GM12878 (cell line): Measurements from ENCODE around the gene CTSD. TPM values are rescaled to one million over a fixed set of nuclear protein-coding genes. Genes with fewer than 3 reads are reported as not detected.

Source experiments
- ATAC-seq: fragments of 200-7000 bp; cut with Tn5 transposase; 3 replicates; pipeline ENCODE4 v1.9.1; 2020; ENCODE audit warnings: mild to moderate bottlenecking, moderate library complexity
- BruUV-seq: library from RNA; stranded (reverse); fragments of 400-500 nt; replicated peaks from 2 replicates; lab custom pipeline; 2021; lab: Mats Ljungman, UMichigan
- CTCF ChIA-PET: fragments of 300-600 bp; sonication (Branson Sonifier 250); formaldehyde crosslinking; extraction: SDS; loops from one replicate; lab custom pipeline; 2021; ENCODE audit warnings: inconsistent platforms; lab: Yijun Ruan, JAX
- POLR2A ChIA-PET: fragments of 350-600 bp; formaldehyde crosslinking; extraction: SDS; loops from one replicate; lab custom pipeline; 2021; ENCODE audit warnings: inconsistent platforms; lab: Charles Lee
- RAD21 ChIA-PET: fragments of 300-600 bp; sonication (Branson Sonifier 250); formaldehyde crosslinking; loops from one replicate; lab custom pipeline; 2023; ENCODE audit warnings: antibody characterized with exemption; ENCODE audit not compliant: unreplicated experiment; lab: Charles Lee
- SMC1A ChIA-PET: fragments of 300-600 bp; sonication (Branson Sonifier 250); formaldehyde crosslinking; loops from one replicate; lab custom pipeline; 2023; ENCODE audit not compliant: unreplicated experiment, uncharacterized antibody; lab: Charles Lee
- DNase-seq: peaks from one replicate; pipeline ENCODE4 v3.0.0-alpha.2; 2011; ENCODE audit warnings: low read depth, low spot score
- FAIRE-seq: peaks from 3 replicates; lab custom pipeline; 2011; peaks lifted over from hg19 to GRCh38; lab: Jason Lieb, UNC
- H2AFZ ChIP-seq: 2 replicates; pipeline ENCODE4 v1.6.0; 2011; ENCODE audit warnings: low read depth, low read length, control low read depth; ENCODE audit not compliant: control insufficient read depth
- H3K27ac ChIP-seq: 2 replicates; pipeline ENCODE4 v1.5.1; 2011; ENCODE audit warnings: control low read depth; ENCODE audit not compliant: control insufficient read depth, insufficient read depth
- H3K27me3 ChIP-seq, 2 experiments: replicated peaks in 1 of 2; 2 replicates each; pipeline versions ENCODE4 v1.6.0 to v1.6.1; 2011; ENCODE audit warnings: low read length in 1 of 2; ENCODE audit not compliant: control insufficient read depth in 2 of 2, insufficient read depth in 2 of 2
- H3K36me3 ChIP-seq, 2 experiments: 2 replicates each; pipeline ENCODE4 v1.5.1; 2011; ENCODE audit warnings: low read length in 1 of 2; ENCODE audit not compliant: control insufficient read depth in 2 of 2, insufficient read depth in 2 of 2
- H3K4me1 ChIP-seq: 2 replicates; pipeline ENCODE4 v1.6.1; 2011; ENCODE audit warnings: mild to moderate bottlenecking, low read length, moderate library complexity, mixed read lengths; ENCODE audit not compliant: control insufficient read depth, insufficient read depth
- H3K4me2 ChIP-seq: 2 replicates; pipeline ENCODE4 v1.6.0; 2011; ENCODE audit warnings: control low read depth; ENCODE audit not compliant: control insufficient read depth, insufficient read depth
- H3K4me3 ChIP-seq: fragments of 200-600 bp; sonication (generic); 2 replicates; pipeline ENCODE4 v1.5.1; 2016
- H3K79me2 ChIP-seq: 2 replicates; pipeline ENCODE4 v1.6.0; 2011; ENCODE audit warnings: low read length; ENCODE audit not compliant: control insufficient read depth, insufficient read depth
- H3K9ac ChIP-seq: 2 replicates; pipeline ENCODE4 v1.8.0; 2011; ENCODE audit warnings: low read length, control low read depth, mixed read lengths; ENCODE audit not compliant: control insufficient read depth, insufficient read depth
- H3K9me3 ChIP-seq: replicated peaks from 3 replicates; pipeline ENCODE4 v1.5.1; 2011; ENCODE audit warnings: mild to moderate bottlenecking, low read length; ENCODE audit not compliant: control insufficient read depth, insufficient read depth
- H4K20me1 ChIP-seq: 2 replicates; pipeline ENCODE4 v1.6.0; 2011; ENCODE audit not compliant: control insufficient read depth, insufficient read depth
- ATF2 ChIP-seq: IDR thresholded peaks from 2 replicates; pipeline ENCODE4 v1.6.1; 2012; ENCODE audit warnings: low read length, inconsistent platforms
- CBX3 ChIP-seq: fragments of 200-600 bp; sonication (generic); IDR thresholded peaks from 2 replicates; pipeline ENCODE4 v1.6.1; 2016; ENCODE audit warnings: low read depth, borderline replicate concordance
- CHD1 ChIP-seq: IDR thresholded peaks from 2 replicates; pipeline ENCODE4 v1.6.1; 2012; ENCODE audit warnings: low read depth, low read length, improper control_type of control experiment
- GABPA ChIP-seq: IDR thresholded peaks from 2 replicates; pipeline ENCODE4 v1.6.1; 2014; ENCODE audit warnings: antibody characterized with exemption, low read depth, mild to moderate bottlenecking, inconsistent platforms
- HDGF ChIP-seq: fragments of 450-650 bp; IDR thresholded peaks from 2 replicates; pipeline ENCODE4 v1.6.1; 2016; ENCODE audit warnings: antibody characterized with exemption
- JUNB ChIP-seq: IDR thresholded peaks from 2 replicates; pipeline ENCODE4 v1.6.1; 2016; ENCODE audit warnings: antibody characterized with exemption, mild to moderate bottlenecking
- MLLT1 ChIP-seq: fragments of 450-650 bp; IDR thresholded peaks from 2 replicates; pipeline ENCODE4 v1.6.1; 2016; ENCODE audit warnings: mild to moderate bottlenecking
- MTA2 ChIP-seq: fragments of 450-650 bp; IDR thresholded peaks from 2 replicates; pipeline ENCODE4 v1.6.1; 2016; ENCODE audit warnings: low read depth, mild to moderate bottlenecking, moderate library complexity
- MTA3 ChIP-seq: IDR thresholded peaks from 2 replicates; pipeline ENCODE4 v1.6.1; 2012; ENCODE audit warnings: low read length, inconsistent platforms, borderline replicate concordance
- PKNOX1 ChIP-seq: fragments of 450-650 bp; IDR thresholded peaks from 2 replicates; pipeline ENCODE4 v1.6.1; 2016; ENCODE audit warnings: mild to moderate bottlenecking
- RBBP5 ChIP-seq: fragments of 200-600 bp; sonication (generic); conservative IDR thresholded peaks from 2 replicates; pipeline ENCODE4 v1.6.1; 2016
- STAT3 ChIP-seq: IDR thresholded peaks from 2 replicates; pipeline ENCODE4 v1.6.1; 2011; ENCODE audit warnings: low read depth, low read length, improper control_type of control experiment
- WRNIP1 ChIP-seq: IDR thresholded peaks from 2 replicates; pipeline ENCODE4 v1.6.1; 2011; ENCODE audit warnings: low read depth, low read length, improper control_type of control experiment, borderline replicate concordance
- ZNF622 ChIP-seq: fragments of 450-650 bp; IDR thresholded peaks from 2 replicates; pipeline ENCODE4 v1.6.1; 2017; ENCODE audit warnings: mild to moderate bottlenecking, inconsistent platforms
- WGBS: methylation state at CpG from one replicate; pipeline ENCODE4 v1.1.6; 2016; ENCODE audit warnings: low lambda C conversion rate; ENCODE audit not compliant: insufficient replicate concordance, insufficient coverage; ENCODE audit errors: missing lambda C conversion rate; 5-methylcytosine and 5-hydroxymethylcytosine counted together
- in situ Hi-C: fragments of 300-500 bp; cut with MboI; formaldehyde crosslinking; loops from 9 replicates; pipeline ENCODE4 v1.14.3; 2018; ENCODE audit warnings: mixed read lengths
- intact Hi-C: fragments of 100-400 bp; cut with micrococcal nuclease; formaldehyde crosslinking; loops from one replicate; pipeline ENCODE4 v1.14.2; 2022; ENCODE audit not compliant: unreplicated experiment
- polyA plus RNA-seq, 11 experiments: library from polyadenylated mRNA; depleted of rRNA in 4 of 11; unstranded in 6 of 11; stranded (reverse) in 5 of 11; fragments of >200 nt; fragmentation: Nextera tagmentation in 4 of 11; fragmentation: Illumina TruSeq in 1 of 11; extraction: Ambion mirVana in 4 of 11; extraction: Trizol in 1 of 11; gene quantifications; 1 replicate in 1 of 11; 2 replicates in 10 of 11; pipeline versions ENCODE4 v1.2.1 to v1.2.3, GENCODE V29; 2011 to 2016; ENCODE audit warnings: inconsistent platforms in 2 of 11, missing spikeins in 2 of 11, low read depth in 1 of 11
- total RNA-seq, 4 experiments: library from RNA; depleted of rRNA in 3 of 4; stranded (reverse); fragments of >200 nt in 3 of 4; fragmentation: Illumina TruSeq in 1 of 4; extraction: Trizol in 1 of 4; gene quantifications; 2 replicates each; pipeline versions ENCODE4 v1.2.1 to v1.2.3, GENCODE V29; 2013 to 2021

Gene CTSD
- total and polyA plus RNA-seq, 10 of the 15 experiments (the other 5 are each of a cell fraction or from before 2014, with no cell fraction given): 0.42 to 54.6 (median 25.0) TPM

GRCh38 chr11:1776944-1777715 lies 13.4 kb upstream of the CTSD start:
- ChIA-PET RAD21 (no interaction called here), POLR2A (no interaction called here), SMC1A (no interaction called here), CTCF (interaction anchor here (0.6 kb wide), 1 partner anchor 454 kb away, joined by 3 read pairs; no protein-coding TSS in a partner anchor)
- H3K9ac ChIP-seq: no peak overlapping the region
- no peak overlapping the region for H2AFZ ChIP-seq
- 15% methylated on average over 5 of the region's 5 CpGs for WGBS
- peaks cover 4% of the 10 kb centered on the region; the same call in 1 of the 2 replicates for H3K4me1 ChIP-seq
- no peak for FAIRE-seq
- H3K79me2 ChIP-seq: no peaks in the 10 kb centered on the region
- H3K9me3 ChIP-seq: no peaks in the 10 kb centered on the region
- no peaks in the 10 kb centered on the region for H3K27me3 ChIP-seq
- no peaks in the 10 kb centered on the region for H4K20me1 ChIP-seq
- no peak for ATAC-seq
- TF ChIP-seq ZNF622 (no peak), GABPA (no peak), JUNB (no peak), MTA2 (no peak), MTA3 (no peak), CHD1 (no peak), RBBP5 (no peak), MLLT1 (no peak), ATF2 (no peak), STAT3 (no peak), HDGF (no peak), CBX3 (no peak), PKNOX1 (no peak), WRNIP1 (no peak)
- in situ Hi-C loops: no loop called here
- no peak overlapping the region for H3K4me2 ChIP-seq
- H3K4me3 ChIP-seq: no peak overlapping the region
- no TSS peak for BruUV-seq
- intact Hi-C loops: no loop called here
- H3K27ac ChIP-seq: no peak overlapping the region
- no peak for DNase-seq
- H3K36me3 ChIP-seq: no peaks in the 10 kb centered on the region
